NCI-H146 (cell line): ENCODE measurements around the gene YDJC.
"Not testable (repeated sequence)": the region's sequence is repeated elsewhere in the genome, so short reads cannot be mapped to it uniquely, and the experiment has no call there.

Experiments used
- DNase-seq: peaks from one replicate; lab custom pipeline; 2025; lab: John Stamatoyannopoulos, UW

Gene YDJC

DNA sequence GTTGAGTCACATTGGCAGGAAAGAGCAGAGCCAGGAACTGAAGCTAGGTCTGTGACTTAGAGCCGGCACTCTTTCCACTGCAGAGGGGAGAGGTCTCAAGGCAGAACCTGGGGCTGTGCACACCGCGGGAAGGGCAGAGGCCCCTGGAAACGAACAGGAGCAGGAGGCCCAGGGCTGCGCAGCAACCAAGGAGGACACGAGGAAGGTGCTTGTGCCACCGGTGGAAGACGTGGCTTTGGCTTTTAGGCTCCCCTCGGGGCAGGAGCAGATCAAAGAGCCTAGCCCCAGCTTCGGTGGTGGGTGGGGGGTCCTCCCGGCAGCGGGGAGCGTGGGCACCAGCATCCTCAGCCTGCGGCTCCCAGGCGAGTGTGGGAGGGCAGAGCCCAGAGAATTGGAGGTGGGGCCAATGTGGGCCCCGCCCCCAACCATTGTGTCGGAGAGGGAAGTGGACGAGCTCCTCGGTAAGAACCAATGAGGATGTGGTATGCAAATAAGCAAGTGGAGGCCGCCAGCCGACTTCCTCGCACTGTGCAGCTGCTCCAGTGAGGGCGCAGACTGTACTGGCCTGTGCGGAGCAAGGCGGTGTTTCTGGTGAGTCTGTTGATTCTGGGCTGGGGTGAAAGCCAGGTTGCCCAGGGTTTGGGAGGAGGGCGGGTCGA lies 2.5 kb upstream of the YDJC start, which contains the start of gene CCDC116:
Gene CCDC116 (plus strand): TSS at position 524 of the 659 bp plus-strand sequence. CDS start 422 bp downstream, outside the sequence.
- peak; percentile 53 for DNase-seq

DNA sequence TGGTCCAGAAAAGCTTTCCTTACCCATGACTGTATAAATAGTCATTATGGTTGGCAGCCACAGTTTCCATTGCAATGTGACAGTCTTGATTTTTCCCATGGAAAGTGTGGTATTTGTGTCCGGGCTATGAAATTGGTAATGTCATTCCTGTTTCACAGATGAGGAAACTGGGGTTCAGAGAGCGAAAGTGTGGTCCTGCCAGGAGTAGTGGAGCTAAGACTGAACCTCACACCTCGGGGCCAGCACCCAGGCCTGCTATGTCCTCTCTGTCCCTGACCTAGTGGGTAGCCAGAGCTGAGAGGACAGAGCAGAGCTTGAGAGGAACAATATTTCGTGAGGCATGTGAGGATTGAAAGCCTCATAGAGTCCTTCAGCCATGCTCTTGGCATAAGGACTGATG lies 1.2 kb upstream of the YDJC start:
- DNase-seq = no peak

DNA sequence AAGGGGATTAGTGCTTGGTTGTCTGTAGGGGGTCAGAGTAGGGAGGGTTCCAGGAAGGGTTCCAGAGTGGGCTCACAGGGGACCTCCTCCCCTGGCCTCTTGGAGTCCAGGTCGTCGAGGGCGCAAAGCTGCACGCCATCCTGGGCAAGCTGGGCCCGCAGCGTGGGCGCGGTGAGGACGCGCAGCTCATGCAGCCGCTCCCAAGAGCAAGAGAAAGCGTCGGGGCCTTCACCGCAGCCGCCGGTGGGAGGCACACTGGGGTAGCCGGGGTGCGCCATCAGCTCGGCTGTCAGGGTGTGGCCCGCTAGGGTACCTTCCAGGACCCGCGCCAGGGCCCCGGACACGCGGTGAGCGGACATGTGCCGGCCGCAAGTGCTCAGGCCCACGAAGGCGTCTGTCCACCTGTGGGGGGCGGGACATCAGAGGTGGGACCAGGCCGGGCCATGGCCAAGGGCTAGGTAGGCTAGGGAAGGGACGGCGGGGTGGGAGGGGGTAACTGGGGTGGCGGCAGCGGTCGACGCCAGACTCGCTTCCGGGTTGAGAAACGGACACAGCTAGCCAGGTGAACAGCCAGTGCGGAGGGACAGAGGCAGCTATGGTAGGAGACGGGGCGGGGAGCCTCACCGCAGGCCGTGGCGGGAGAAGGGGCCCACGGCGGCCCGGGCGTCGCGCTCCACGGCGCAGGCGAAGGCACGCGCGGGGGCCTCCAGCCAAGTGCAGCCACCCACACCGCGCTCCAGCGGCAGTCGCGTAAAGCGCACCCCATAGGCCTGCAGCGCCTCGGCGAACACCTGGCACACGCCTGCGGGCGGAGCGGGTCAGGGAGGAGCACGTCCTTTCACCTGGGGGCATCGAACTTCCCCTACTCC lies 1.2 kb downstream of the YDJC start:
- no peak for DNase-seq

DNA sequence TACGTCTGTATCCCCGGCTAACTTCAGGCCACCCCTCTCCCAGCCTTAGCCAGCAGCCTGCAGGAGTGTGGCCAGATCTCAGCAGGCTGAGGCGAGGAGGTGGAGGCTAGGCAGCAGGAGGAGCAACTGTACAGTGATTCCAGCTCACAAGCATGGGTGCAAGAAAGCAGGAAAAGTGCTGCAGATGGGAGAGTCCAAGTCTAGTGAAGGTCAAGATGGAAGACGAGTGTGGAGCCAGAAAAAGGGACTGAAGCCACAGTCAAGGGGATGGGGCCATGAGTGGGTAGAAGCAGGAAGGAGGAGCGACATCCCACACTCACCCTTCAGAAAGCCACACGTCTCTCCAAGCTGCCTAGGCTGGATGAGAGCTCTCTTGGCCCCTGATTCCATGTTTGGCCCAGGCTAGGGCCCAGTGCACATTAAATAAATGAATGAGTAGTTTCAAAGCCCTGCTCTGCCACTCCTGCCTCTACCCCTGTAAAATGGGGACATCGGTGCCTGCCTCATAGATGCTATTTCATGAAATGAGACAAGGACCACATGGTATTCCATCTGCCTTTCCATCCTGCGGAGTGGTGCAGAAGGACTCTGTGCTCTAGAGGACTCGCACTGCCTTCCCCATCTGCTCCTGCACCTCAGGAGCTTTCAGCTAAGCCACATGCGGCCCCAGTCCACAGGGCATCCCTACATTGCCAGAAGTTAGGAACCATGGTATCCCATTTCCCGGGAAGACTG lies 2.9 kb downstream of the YDJC start:
- DNase-seq = no peak

DNA sequence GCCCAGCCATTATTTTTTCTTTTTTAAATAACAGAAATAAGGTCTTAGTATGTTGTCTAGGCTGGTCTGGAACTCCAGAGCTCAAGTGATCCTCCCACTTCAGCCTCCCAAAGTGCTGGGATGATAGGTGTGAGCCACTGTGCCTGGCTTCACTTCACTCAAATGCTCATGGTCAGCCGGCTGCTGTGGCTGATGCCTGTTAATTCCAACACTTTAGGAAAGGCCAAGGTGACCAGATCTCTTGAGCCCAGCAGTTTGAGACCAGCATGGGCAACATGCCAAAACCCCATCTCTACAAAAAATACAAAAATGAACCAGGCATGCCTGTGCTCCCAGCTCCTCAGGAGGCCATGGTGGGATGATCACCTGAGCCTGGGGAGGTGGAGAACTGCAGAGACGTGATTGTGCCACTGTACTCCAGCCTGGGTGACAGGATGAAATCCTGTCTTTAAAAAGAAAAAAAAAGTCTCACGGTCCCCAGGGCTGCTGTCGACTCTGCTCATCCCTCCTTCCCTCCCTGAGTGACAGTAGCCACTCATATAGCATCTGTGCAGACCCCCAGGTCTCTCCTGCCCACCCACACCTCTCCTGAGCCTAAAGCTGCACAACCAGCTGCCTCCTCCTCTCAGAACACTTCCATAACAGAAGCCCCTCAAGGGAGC lies 3.6 kb downstream of the YDJC start:
- no peak for DNase-seq

DNA sequence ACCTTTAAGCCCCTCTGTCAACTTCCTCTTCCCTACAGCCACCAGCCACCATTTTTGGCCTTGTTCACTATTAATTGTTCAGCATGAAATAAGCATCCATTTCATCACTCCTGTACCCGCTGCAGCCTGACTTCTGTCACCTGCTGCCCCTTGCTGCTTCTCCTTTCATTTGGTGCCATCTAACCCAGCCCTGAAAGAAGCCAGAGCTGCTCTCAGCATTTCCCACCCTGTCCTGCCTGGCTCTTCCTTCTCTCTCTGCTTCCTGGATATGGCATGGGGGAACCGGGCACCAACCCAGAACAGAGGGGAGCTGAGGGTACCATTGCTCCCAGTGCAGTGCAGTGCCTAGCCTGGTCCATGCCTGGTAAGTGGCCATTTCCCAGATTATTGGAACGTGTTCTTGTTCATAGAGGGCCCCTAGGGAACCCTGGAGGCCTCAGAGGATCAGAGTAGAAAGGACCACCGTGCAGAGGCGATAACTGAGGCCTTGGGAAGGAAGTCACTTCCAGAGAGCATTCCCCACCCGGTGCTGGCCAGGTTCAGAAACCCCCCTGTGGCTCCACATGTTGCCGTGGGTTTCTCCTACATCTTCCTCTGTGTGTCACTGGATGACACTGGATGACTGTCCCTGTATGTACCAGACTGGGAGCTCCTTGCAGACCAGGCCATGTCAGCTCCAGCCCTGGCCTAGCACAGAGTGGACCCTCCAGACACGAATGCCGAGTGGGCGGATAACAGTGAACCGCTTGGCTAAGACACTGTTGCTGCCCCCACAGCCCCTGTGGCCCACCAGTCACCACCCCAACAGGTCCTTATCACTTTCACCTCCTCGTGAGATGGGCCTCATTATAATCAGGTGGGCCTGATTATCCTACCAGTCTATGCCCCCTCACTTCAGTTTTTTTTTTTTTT lies 4.7 kb downstream of the YDJC start:
- DNase-seq = no peak

DNA sequence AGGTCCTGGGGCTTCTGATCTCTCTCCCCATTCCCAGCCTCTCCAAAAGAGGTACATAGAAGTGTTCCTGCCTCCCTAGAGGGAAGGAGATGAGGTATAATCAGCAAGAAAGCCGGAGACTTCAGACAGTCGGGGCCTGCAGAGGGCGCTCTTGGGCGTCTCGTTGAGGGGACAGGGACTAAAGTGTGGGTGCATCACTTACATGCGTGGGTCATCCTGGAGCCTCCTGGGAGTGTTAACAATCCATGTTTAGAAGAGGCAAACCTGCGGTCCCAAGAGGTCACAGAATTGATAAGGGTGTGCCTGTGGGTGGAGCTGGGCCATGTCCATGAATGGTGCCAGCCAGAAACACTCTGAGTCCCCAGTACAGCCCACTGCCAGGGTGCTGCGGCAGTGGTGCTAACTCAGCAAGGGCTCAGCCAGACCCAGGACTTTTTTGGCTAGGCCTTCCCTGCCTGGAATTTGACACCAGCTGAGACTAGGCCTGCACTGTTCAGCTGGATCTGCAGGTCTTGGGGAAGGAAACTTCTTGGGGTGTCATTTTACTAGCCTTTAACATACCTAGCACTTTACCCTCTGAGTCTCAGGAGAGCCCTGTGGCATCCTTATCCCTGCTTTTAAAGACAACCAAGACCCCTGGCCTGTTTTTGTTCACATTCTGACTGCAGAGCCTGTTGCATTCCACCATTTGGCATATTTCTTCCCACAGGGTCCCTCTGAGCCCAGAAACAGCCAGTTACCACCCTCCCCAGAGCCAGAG lies 5.5 kb downstream of the YDJC start:
- no peak for DNase-seq

DNA sequence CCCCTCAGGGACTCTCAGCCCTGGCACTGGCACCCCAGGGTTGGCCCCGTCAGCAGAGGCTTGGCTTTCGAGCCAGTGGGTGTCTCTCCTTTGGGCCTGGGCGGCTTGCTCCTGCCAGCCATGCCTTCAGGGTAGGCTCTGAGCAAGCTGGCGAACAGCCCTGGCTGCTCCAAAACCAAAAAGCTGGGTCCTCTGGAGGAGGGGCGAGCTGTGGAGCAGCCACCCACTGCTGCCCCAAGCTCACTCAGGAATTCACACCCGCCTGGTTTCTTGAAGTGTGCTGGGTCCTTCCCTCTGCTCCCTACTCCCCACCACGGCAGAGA lies 6.2 kb downstream of the YDJC start:
- DNase-seq = no peak

DNA sequence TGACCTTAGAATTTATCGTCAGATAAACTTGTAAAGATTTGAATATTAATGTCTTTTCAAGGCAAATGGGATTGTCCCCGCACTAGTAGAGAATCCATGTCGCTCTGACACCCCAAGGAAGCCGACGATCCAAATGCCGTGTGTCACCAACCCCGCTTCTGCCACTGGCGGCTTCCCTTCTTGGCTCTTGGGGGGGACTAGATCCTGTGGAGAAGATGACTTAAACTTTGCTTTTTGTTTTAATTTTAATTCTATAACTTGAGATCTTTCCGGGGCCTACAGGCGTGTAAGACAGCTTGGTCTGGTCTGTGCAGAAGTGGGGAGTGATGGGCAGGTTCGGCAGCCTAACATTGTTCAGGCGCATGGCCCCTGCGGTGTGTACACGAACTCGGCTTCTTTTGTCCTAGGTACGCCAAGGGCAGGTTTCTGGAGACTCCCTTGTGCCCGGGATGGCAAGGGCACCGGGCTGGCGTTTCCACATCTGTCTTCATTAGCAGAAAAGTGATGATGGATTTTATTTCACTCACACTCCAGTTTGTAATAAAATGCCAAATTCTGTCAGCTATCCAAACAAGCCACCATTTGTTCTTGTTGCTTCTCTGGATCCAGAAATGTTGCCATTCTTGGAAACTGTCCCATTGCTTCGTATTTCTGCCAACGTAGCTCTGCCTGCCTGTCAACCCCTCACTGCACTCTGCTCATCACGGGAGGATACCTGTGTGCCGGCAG lies 6.7 kb downstream of the YDJC start:
- DNase-seq = no peak

DNA sequence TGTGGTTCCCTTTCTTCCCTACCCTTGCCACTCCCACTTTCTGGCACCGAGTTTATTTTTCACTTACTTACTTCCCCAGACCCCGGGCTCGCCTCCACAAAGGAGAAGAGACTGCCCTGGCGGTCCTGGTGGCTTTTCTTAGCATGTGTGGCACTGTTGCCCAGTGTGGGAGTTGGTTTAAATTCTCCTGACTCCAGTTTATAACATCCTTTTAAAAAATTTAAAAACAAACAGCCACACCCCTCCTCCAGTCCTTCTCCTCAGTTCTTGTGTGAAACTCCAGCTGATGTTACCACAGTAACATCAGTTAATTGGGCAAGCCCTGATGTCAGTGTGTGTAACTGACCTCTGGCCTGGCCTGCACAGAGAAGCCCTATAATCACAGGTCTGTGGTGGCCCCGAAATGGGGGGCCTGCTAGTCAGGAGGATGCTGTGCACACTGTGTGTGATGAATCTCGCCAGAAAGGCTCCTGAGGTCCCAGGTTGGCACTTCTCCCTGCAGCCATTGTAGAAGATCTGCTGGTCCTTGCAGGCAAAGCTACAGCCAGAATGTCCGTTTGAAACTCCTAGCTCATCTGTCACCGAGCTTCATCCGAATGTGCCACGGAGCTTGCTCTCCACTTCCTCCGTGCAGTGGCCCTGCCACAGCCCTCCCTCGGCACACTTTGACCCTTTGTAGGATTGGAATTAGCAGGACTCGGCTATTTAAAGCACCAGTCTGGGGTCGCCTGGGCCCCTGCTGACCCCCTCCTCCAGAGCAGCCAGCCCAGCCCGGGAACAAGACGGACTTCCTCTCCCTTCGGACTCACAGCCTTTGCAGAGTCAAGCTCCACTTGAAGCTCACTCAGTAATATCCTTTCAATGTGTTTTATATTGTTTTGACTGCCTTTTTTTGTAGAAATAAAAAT lies 7.6 kb downstream of the YDJC start:
- DNase-seq = no peak

DNA sequence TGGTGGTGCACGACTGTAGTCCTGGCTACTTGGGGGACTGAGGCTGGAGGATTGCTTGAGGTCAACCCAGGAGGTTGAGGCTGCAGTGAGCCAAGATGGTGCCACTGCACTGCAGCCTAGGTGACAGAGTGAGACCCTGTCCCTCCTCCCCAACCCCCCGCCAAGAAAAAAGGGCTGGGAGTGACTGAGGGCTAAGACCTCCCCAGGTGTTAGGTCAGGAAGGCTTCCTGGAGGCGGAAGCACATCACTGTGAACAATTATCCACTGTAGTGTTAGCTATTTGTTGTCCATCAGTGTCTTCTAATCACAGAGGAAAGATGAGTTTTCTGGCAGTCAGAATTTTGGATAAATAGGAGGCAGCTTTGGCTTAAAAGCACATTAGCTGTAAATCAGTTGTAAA lies 8.8 kb downstream of the YDJC start:
- DNase-seq = no peak

DNA sequence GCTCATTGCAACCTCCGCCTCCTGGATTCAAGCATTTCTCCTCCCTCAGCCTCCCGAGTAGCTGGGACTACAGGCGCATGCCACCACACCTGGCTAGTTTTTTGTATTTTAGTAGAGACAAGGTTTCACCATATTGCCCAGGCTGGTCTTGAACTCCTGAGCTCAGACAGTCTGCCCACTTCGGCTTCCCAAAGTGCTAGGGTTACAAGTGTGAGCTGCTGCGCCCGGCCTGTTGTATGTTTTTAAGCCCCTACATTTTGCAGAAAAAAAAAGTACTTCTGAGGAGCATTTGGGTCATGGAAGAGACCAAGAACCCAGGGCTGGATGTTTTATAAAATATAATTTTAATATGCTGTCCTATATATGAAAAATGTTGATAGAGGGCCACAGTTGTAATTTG lies 12.5 kb downstream of the YDJC start:
- not testable (repeated sequence) for DNase-seq

DNA sequence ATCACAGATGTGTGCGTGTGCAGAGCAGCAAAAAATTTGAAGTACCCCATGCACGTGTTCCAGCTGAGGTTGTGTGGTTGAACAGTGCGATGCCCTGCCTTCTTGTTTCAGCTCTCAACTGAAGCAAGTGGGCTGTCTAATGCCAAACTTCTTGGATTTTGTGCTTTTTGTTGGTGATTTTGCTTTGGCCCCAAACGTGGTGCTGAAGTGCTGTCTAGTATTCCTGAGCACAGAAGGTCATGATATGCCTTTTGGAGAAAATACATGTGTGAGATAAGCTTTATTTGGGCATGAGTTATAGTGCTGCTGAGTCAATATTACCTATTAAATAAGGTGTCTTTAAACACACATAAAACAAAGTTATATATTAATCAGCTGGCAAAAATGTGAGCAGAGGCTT lies 14.1 kb downstream of the YDJC start:
- DNase-seq = no peak

DNA sequence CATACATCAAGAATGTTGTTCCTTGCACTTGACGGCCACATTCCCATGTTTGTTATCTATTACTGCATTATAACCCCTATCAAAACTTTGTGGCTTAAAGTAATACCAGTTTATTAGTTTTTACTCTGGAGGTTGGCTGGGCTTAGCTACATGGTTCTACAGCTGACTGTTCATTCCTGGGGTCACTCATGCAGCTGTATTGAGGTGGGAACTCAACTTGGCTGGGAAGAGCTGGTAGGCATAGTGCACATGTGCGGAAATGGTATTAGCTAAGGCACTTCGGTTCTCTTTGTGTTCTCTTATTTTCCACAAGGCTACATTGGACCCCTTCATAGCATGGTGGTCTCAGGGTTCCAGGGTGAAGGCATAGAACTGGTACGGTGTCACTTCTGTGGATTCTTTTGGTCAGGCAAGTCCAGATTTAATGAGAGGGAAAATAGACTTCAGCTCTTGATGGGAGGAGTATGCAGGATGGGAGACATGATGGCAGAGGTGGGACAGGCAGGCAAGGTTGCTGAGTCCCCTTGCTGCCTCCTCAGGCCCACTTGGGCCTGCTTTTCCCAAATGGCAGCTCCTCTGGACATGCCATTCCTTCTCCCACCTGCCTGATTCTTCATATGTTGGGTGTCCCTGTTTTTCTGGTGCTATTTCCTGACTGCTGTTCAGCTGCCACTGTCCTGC lies 16.1 kb downstream of the YDJC start:
- no peak for DNase-seq

DNA sequence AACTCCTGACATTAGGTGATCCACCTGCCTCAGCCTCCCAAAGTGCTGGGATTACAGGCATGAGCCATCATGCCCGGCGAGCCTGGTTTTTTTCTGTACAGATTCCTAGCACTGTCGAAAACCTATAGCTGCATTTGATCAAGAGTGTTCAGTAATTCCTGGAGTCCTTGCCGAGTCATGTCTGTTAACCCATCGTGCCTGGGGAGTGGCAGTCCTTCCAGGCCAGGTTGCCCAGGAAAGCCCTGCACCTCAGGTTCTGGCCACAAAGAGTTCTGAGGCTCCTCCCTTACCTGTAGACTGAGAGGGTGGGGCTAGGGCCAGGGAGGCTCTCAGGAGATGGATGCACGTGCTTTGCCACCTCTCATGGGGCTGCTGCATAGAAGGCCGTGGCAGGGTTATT lies 17.0 kb downstream of the YDJC start:
- no peak for DNase-seq

DNA sequence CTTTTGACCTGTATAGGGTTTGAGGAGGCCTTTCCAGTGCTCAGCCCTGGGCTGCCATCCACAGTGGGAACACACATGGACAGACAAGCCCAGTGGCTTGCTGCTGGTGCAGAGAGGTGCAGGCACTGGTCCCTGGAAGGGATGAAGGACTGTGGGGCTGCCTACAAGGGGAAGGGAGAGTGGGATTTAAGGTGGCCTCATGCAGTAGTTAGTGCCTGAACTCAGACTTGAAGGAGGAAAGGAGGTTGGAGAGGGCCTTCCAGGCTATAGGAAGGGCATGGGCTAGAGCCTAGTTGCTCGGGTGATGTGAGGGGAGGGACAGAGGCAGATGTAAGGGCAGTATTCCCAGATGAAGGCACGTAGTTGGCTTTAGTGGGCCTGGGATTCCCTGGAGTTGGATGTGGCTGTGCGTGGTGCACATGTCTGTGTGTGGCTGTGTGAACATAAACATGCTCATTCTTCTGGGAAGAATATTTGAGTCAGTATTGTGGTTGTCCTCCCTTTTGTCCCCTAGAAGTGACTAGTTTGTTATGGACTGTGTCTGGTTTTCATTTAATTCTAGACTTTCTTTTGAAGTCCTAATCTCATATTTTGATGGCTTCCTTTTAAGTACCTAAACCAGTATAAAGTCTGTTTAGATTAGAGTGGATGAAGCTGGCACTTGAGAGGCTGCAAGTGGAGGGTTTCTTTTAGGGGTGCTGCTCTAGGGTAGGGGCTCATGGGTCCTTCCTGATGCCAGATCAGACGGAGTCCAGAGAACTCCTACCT lies 18.4 kb downstream of the YDJC start:
- no peak for DNase-seq

DNA sequence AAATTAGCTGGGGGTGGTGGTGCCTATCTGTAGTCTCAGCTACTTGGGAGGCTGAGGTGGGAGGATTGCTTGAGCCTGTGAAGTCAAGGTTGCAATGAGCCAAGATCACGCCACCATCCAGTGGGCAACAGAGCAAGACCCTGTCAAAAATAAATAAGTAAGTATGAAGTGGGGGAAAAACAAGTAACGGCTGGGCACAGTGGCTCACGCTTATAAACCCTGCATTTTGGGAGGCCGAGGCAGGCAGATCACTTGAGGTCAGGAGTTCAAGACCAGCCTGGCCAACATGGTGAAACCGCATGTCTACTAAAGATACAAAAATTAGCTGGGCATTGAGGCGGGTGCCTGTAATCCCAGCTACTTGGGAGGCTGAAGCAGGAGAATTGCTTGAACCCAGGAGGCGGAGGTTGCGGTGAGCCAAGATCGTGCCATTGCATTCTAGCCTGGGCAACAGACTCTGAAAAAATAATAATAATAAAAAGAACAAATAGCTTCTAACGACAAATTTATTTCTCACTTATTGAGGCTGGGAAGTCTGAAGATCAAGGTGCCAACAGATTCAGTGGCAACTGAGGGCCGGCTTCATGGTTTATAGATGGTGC lies 20.2 kb downstream of the YDJC start:
- DNase-seq = not testable (repeated sequence)
